Esophagus muscularis mucosa (tissue), 4 donors: ENCODE results near the gene DBH. TPM values are rescaled to one million over a fixed set of nuclear protein-coding genes. Genes with fewer than 3 reads are reported as not detected.

Experiments used
- DNase-seq: peaks from one replicate; pipeline ENCODE4 v3.0.0-alpha.2; 2017; ENCODE audit errors: extremely low spot score
- H3K27ac ChIP-seq, 4 donors: fragments of 200-600 bp; sonication (generic); replicated peaks in 1 of 4; 1 replicate in 3 of 4; 2 replicates in 1 of 4; pipeline ENCODE4 v1.5.1; 2016 to 2019; ENCODE audit warnings: mild to moderate bottlenecking in 1 of 4
- H3K27me3 ChIP-seq, 4 donors: fragments of 200-600 bp; sonication (generic); one replicate each; pipeline versions ENCODE4 v1.5.1 to v1.6.0; 2016 to 2019
- H3K36me3 ChIP-seq, 4 donors: fragments of 200-600 bp; sonication (generic); one replicate each; pipeline ENCODE4 v1.5.1; 2016 to 2019
- H3K4me1 ChIP-seq, 4 donors: fragments of 200-600 bp; sonication (generic); one replicate each; pipeline ENCODE4 v1.5.1; 2016 to 2019
- H3K4me3 ChIP-seq, 4 donors: fragments of 200-600 bp; sonication (generic); 1 replicate in 2 of 4; 2 replicates in 2 of 4; pipeline ENCODE4 v1.5.1; 2016 to 2019; ENCODE audit warnings: mild to moderate bottlenecking in 4 of 4, moderate library complexity in 1 of 4
- H3K9me3 ChIP-seq, 4 donors: fragments of 200-600 bp; sonication (generic); 1 replicate in 3 of 4; 2 replicates in 1 of 4; pipeline ENCODE4 v1.5.1; 2016 to 2019
- CTCF ChIP-seq, 3 experiments: fragments of 200-600 bp in 2 of 3; fragments of 450-650 bp in 1 of 3; sonication (generic) in 2 of 3; IDR thresholded peaks; one replicate each; pipeline ENCODE4 v1.5.1; 2017 to 2019; ENCODE audit warnings: antibody characterized with exemption in 3 of 3, mild to moderate bottlenecking in 2 of 3, moderate library complexity in 1 of 3
- EP300 ChIP-seq: sonication (generic); formaldehyde crosslinking; IDR thresholded peaks from one replicate; pipeline ENCODE4 v1.6.1; 2017; ENCODE audit warnings: antibody characterized with exemption
- POLR2A ChIP-seq: fragments of 450-650 bp; IDR thresholded peaks from one replicate; pipeline ENCODE4 v1.6.1; 2017; ENCODE audit warnings: antibody characterized with exemption, moderate library complexity, mild to moderate bottlenecking, low read depth
- POLR2AphosphoS5 ChIP-seq, 2 donors: sonication (generic); formaldehyde crosslinking; IDR thresholded peaks; one replicate each; pipeline ENCODE4 v1.6.1; 2017; ENCODE audit warnings: antibody characterized with exemption in 2 of 2
- WGBS: methylation state at CpG from one replicate; pipeline ENCODE4 v1.1.5; 2018; 5-methylcytosine and 5-hydroxymethylcytosine counted together
- intact Hi-C: fragments of 100-400 bp; cut with DNase I; formaldehyde crosslinking; loops from one replicate; pipeline ENCODE4 v1.15.1; 2023
- total RNA-seq, 4 donors: library from RNA; depleted of rRNA; stranded (reverse); fragments of >200 nt; gene quantifications; one replicate each; pipeline versions ENCODE4 v1.1.0 to v1.2.1, GENCODE V29; 2016

The DBH gene
- total RNA-seq, 4 donors from 2014 or later = 0.06 TPM; not detected in 3

DNA sequence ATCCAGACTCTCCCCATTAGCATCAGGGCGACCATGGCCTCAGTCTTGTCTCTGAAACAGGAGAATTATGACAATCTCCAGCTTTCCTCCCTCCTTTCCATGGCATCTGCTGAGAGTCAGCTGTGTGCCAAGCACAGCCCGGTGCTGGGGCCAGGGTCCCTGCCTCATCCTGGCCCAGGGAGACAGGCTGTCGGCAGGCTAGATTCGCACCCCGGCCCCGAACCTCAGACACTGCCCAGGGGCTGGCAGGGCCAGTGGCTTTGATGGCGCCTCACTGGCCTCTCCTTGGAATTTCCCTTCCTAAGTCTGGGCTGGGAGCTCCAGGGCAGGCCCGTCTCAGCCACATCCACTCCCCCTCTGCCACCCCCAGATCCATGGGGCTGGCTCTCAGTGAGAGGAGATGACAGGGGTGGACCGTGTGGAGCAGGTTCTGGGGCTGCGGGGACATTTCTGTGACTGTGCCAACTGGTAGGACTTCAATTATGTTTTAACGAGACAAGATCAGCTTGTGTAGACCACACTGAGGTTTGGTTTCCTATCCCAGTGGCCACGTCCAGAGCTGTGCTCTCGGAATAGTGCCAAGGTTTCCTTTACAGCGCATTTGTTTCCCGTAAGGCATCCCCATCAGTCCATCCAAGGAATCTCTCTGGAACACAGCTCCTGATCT lies 42.4 kb upstream of the DBH start:
- no peak for TF ChIP-seq CTCF (IDR thresholded peaks at IDR 0.05)
- TF ChIP-seq POLR2A = no peak
- TF ChIP-seq POLR2AphosphoS5 (IDR thresholded peaks at IDR 0.05) = no peak
- no peak for TF ChIP-seq EP300
- DNase-seq = no peak
- Histone ChIP-seq H3K27ac (no peak overlapping the region), H3K36me3 (no peaks in the 10 kb centered on the region), H3K9me3 (peaks cover 0 to 28% (median 25%) of the 10 kb centered on the region in 4 donors), H3K4me1 (no peaks in the 10 kb centered on the region), H3K4me3 (no peak overlapping the region), H3K27me3 (peaks cover 0 to 60% (median 0%) of the 10 kb centered on the region in 4 donors)
- intact Hi-C loops = no loop called here
- WGBS = 79% methylated on average over 13 of the region's 15 CpGs

- no peaks in the 10 kb centered on the region for H3K4me1 ChIP-seq
- DNase-seq = no peak
- peaks cover 0 to 31% (median 25%) of the 10 kb centered on the region in 4 donors for H3K9me3 ChIP-seq
- H3K27ac ChIP-seq = no peak overlapping the region
- intact Hi-C loops = no loop called here
- TF ChIP-seq POLR2A (no peak), EP300 (no peak), CTCF (IDR thresholded peaks at IDR 0.05) (no peak), POLR2AphosphoS5 (IDR thresholded peaks at IDR 0.05) (no peak)
- WGBS = 97% methylated on average over 2 of the region's 2 CpGs
- peaks cover 0 to 54% (median 0%) of the 10 kb centered on the region in 4 donors for H3K27me3 ChIP-seq
- no peaks in the 10 kb centered on the region for H3K36me3 ChIP-seq
- no peak overlapping the region for H3K4me3 ChIP-seq
Observed at GRCh38 chr9:133594310-133594709, 41.9 kb upstream of the DBH start.

- Histone ChIP-seq H3K9me3 (peaks cover 0 to 31% (median 25%) of the 10 kb centered on the region in 4 donors), H3K27ac (no peak overlapping the region), H3K4me1 (no peaks in the 10 kb centered on the region), H3K27me3 (peaks cover 0 to 46% (median 0%) of the 10 kb centered on the region in 4 donors), H3K36me3 (no peaks in the 10 kb centered on the region), H3K4me3 (no peak overlapping the region)
- DNase-seq = no peak
- TF ChIP-seq POLR2A (no peak), POLR2AphosphoS5 (IDR thresholded peaks at IDR 0.05) (no peak), EP300 (no peak), CTCF (IDR thresholded peaks at IDR 0.05) (no peak)
- WGBS = 83% methylated on average over 8 of the region's 8 CpGs
- intact Hi-C loops = no loop called here
Observed at GRCh38 chr9:133595910-133596309, 40.3 kb upstream of the DBH start.

- no peak for DNase-seq
- H3K4me3 ChIP-seq = no peak overlapping the region
- peaks cover 0 to 46% (median 0%) of the 10 kb centered on the region in 4 donors for H3K27me3 ChIP-seq
- peaks cover 0 to 31% (median 25%) of the 10 kb centered on the region in 4 donors for H3K9me3 ChIP-seq
- WGBS = 84% methylated on average over 7 of the region's 7 CpGs
- H3K36me3 ChIP-seq = no peaks in the 10 kb centered on the region
- TF ChIP-seq POLR2A (no peak), CTCF (IDR thresholded peaks at IDR 0.05) (no peak), EP300 (no peak), POLR2AphosphoS5 (IDR thresholded peaks at IDR 0.05) (no peak)
- intact Hi-C loops = no loop called here
- H3K27ac ChIP-seq = no peak overlapping the region
- no peaks in the 10 kb centered on the region for H3K4me1 ChIP-seq
Observed at GRCh38 chr9:133597316-133597957, 38.7 kb upstream of the DBH start.
